K562 (cell line): Measurements from ENCODE around the gene FAM20C. TPM values are rescaled to one million over a fixed set of nuclear protein-coding genes. Genes with fewer than 3 reads are reported as not detected.

Experiments
- ATAC-seq: fragments of 200-7000 bp; cut with Tn5 transposase; 3 replicates; pipeline ENCODE4 v1.9.1; 2020; ENCODE audit warnings: moderate library complexity
- BruUV-seq: library from RNA; stranded (reverse); fragments of 400-500 nt; replicated peaks from 2 replicates; lab custom pipeline; 2021; lab: Mats Ljungman, UMichigan
- CTCF ChIA-PET: fragments of 300-600 bp; formaldehyde crosslinking; extraction: SDS; loops from one replicate; lab custom pipeline; 2021; ENCODE audit warnings: low intra/inter-chr PET ratio; lab: Yijun Ruan, JAX
- POLR2A ChIA-PET: fragments of 300-600, 350-650 bp; sonication (Branson Sonifier 250); formaldehyde crosslinking; extraction: SDS; loops from one replicate; lab custom pipeline; 2021; ENCODE audit warnings: antibody characterized with exemption, inconsistent platforms; lab: Yijun Ruan, JAX
- DNase-seq, 4 experiments: peaks; one replicate each; pipeline versions ENCODE4 v3.0.0 to v3.0.0-alpha.2; 2011 to 2018; ENCODE audit warnings: low spot score in 3 of 4, mixed read lengths in 3 of 4; ENCODE audit errors: extremely low read depth in 1 of 4
- FAIRE-seq: peaks from 2 replicates; lab custom pipeline; 2011; peaks lifted over from hg19 to GRCh38; lab: Jason Lieb, UNC
- H2AFZ ChIP-seq: 2 replicates; pipeline ENCODE4 v1.6.0; 2011; ENCODE audit warnings: low read depth, low read length, control low read depth, inconsistent platforms
- H3K27ac ChIP-seq: fragments of 200-600 bp; 3 replicates; pipeline ENCODE4 v1.8.0; 2011; ENCODE audit warnings: low read depth, mild to moderate bottlenecking, control low read depth, inconsistent platforms, low read length, moderate library complexity, mixed read lengths; ENCODE audit errors: extremely low read depth
- H3K27me3 ChIP-seq, 2 experiments: fragments of 300-600 bp in 1 of 2; 2 replicates in 1 of 2; 3 replicates in 1 of 2; pipeline versions ENCODE4 v1.6.0 to v1.8.0; 2011; ENCODE audit warnings: inconsistent platforms in 2 of 2, low read length in 2 of 2, mild to moderate bottlenecking in 1 of 2, mixed read lengths in 1 of 2, moderate library complexity in 1 of 2; ENCODE audit not compliant: control insufficient read depth in 2 of 2, insufficient read depth in 2 of 2
- H3K36me3 ChIP-seq: fragments of 300-600 bp; 3 replicates; pipeline ENCODE4 v1.8.0; 2011; ENCODE audit warnings: mild to moderate bottlenecking, low read length, inconsistent platforms; ENCODE audit not compliant: control insufficient read depth, insufficient read depth
- H3K4me1 ChIP-seq, 2 experiments: fragments of 200-600 bp in 1 of 2; replicated peaks in 1 of 2; 2 replicates in 1 of 2; 3 replicates in 1 of 2; pipeline versions ENCODE4 v1.5.1 to v1.8.0; 2011; ENCODE audit warnings: inconsistent platforms in 2 of 2, low read length in 2 of 2, mild to moderate bottlenecking in 1 of 2, mixed read lengths in 1 of 2, moderate library complexity in 1 of 2; ENCODE audit not compliant: control insufficient read depth in 2 of 2, insufficient read depth in 2 of 2
- H3K4me2 ChIP-seq: 2 replicates; pipeline ENCODE4 v1.6.1; 2011; ENCODE audit warnings: low read length, control low read depth, inconsistent platforms, mixed read lengths; ENCODE audit not compliant: insufficient read depth
- H3K4me3 ChIP-seq: fragments of 200-600 bp; sonication (generic), shearing (Covaris generic); 2 replicates; pipeline ENCODE4 v1.5.1; 2016; ENCODE audit warnings: control low read depth, inconsistent platforms
- H3K79me2 ChIP-seq: fragments of 200-600 bp; 3 replicates; pipeline ENCODE4 v1.8.0; 2011; ENCODE audit warnings: low read length, inconsistent platforms; ENCODE audit not compliant: control insufficient read depth, insufficient read depth
- H3K9ac ChIP-seq, 2 experiments: 2 replicates each; pipeline versions ENCODE4 v1.6.0 to v1.6.1; 2011; ENCODE audit warnings: low read depth in 2 of 2, low read length in 2 of 2, control low read depth in 1 of 2, inconsistent platforms in 1 of 2, mild to moderate bottlenecking in 1 of 2, mixed read lengths in 1 of 2; ENCODE audit not compliant: insufficient read depth in 1 of 2
- H3K9me1 ChIP-seq: one replicate; pipeline ENCODE4 v1.6.0; 2011; ENCODE audit warnings: inconsistent platforms, mild to moderate bottlenecking, low read length, moderate library complexity; ENCODE audit not compliant: control insufficient read depth, insufficient read depth
- H3K9me3 ChIP-seq: replicated peaks from 2 replicates; pipeline ENCODE4 v1.5.1; 2011; ENCODE audit warnings: low read depth, low read length, inconsistent platforms; ENCODE audit not compliant: control insufficient read depth, insufficient read depth
- H4K20me1 ChIP-seq: replicated peaks from 2 replicates; pipeline ENCODE4 v1.6.1; 2011; ENCODE audit warnings: low read length, inconsistent platforms, mixed read lengths; ENCODE audit not compliant: control insufficient read depth, insufficient read depth
- ARID1B ChIP-seq: fragments of 450-650 bp; IDR thresholded peaks from 2 replicates; pipeline ENCODE4 v1.6.1; 2016; ENCODE audit warnings: antibody characterized with exemption, mild to moderate bottlenecking, inconsistent platforms
- CBX5 ChIP-seq: IDR thresholded peaks from 2 replicates; pipeline ENCODE4 v1.6.1; 2014; ENCODE audit warnings: low read depth, borderline replicate concordance
- CHCHD3 ChIP-seq: fragments of 250-450 bp; sonication (Bioruptor Pico); IDR thresholded peaks from 2 replicates; pipeline ENCODE4 v2.1.2; 2022; ENCODE audit warnings: mild to moderate bottlenecking
- ESRRA ChIP-seq: fragments of 450-650 bp; IDR thresholded peaks from 2 replicates; pipeline ENCODE4 v1.6.1; 2014; ENCODE audit warnings: low read depth, mild to moderate bottlenecking, moderate library complexity, borderline replicate concordance
- ESRRB ChIP-seq: fragments of 250-450 bp; sonication (Bioruptor Pico); IDR thresholded peaks from 2 replicates; pipeline ENCODE4 v1.5.0; 2020; ENCODE audit warnings: mild to moderate bottlenecking, moderate library complexity, borderline replicate concordance
- HNRNPK ChIP-seq: fragments of 200-400 bp; formaldehyde crosslinking; IDR thresholded peaks from one replicate; pipeline ENCODE4 v1.6.1; 2018; ENCODE audit warnings: mild to moderate bottlenecking, low read depth, low read length; ENCODE audit not compliant: poor library complexity, severe bottlenecking
- KDM1A ChIP-seq, 2 experiments: fragments of 450-650 bp; IDR thresholded peaks; 2 replicates each; pipeline ENCODE4 v1.6.1; 2016; ENCODE audit warnings: mild to moderate bottlenecking in 2 of 2
- PRMT5 ChIP-seq: sonication (generic); formaldehyde crosslinking; IDR thresholded peaks from 2 replicates; pipeline ENCODE4 v1.5.0; 2020; ENCODE audit warnings: missing genetic modification reagents
- PYGO2 ChIP-seq: fragments of 450-650 bp; IDR thresholded peaks from 2 replicates; pipeline ENCODE4 v1.6.1; 2016; ENCODE audit warnings: mild to moderate bottlenecking, missing genetic modification characterization, moderate library complexity, missing compliant biosample characterization
- RCOR1 ChIP-seq, 2 experiments: IDR thresholded peaks; 2 replicates each; pipeline ENCODE4 v1.6.1; 2012; ENCODE audit warnings: low read depth in 2 of 2, low read length in 2 of 2, borderline replicate concordance in 1 of 2, improper control_type of control experiment in 1 of 2
- SAFB ChIP-seq: fragments of 200-400 bp; formaldehyde crosslinking; IDR thresholded peaks from 2 replicates; pipeline ENCODE4 v1.6.1; 2017; ENCODE audit warnings: low read depth, low read length, borderline replicate concordance
- SNAPC5 ChIP-seq: fragments of 250-450 bp; sonication (Bioruptor Pico); IDR thresholded peaks from 2 replicates; pipeline ENCODE4 v1.8.0; 2021; ENCODE audit warnings: moderate library complexity, mild to moderate bottlenecking, inconsistent platforms
- TAF9B ChIP-seq: fragments of 450-650 bp; IDR thresholded peaks from 2 replicates; pipeline ENCODE4 v1.6.1; 2018; ENCODE audit warnings: mild to moderate bottlenecking; ENCODE audit not compliant: partially characterized antibody
- TGIF2 ChIP-seq: sonication (generic); formaldehyde crosslinking; IDR thresholded peaks from 2 replicates; pipeline ENCODE4 v1.8.1; 2022; ENCODE audit warnings: mild to moderate bottlenecking, missing genetic modification reagents, moderate library complexity
- TOE1 ChIP-seq, 2 experiments: fragments of 450-650 bp in 1 of 2; sonication (generic) in 1 of 2; formaldehyde crosslinking in 1 of 2; IDR thresholded peaks; 2 replicates each; pipeline versions ENCODE4 v1.7.1 to v1.8.0; 2016 to 2022; ENCODE audit warnings: borderline replicate concordance in 2 of 2, mild to moderate bottlenecking in 2 of 2, antibody characterized with exemption in 1 of 2, inconsistent platforms in 1 of 2, low read depth in 1 of 2, missing genetic modification reagents in 1 of 2, moderate library complexity in 1 of 2
- XRCC3 ChIP-seq: fragments of 450-650 bp; IDR thresholded peaks from 2 replicates; pipeline ENCODE4 v1.6.1; 2017; ENCODE audit warnings: mild to moderate bottlenecking, moderate library complexity
- ZNF124 ChIP-seq: sonication (generic); formaldehyde crosslinking; IDR thresholded peaks from 2 replicates; pipeline ENCODE4 v1.8.1; 2022; ENCODE audit warnings: missing genetic modification reagents
- ZNF551 ChIP-seq: fragments of 250-450 bp; sonication (Bioruptor Pico); IDR thresholded peaks from 2 replicates; pipeline ENCODE4 v1.5.0; 2021; ENCODE audit warnings: mild to moderate bottlenecking, moderate library complexity
- ZNF586 ChIP-seq: fragments of 450-650 bp; formaldehyde crosslinking; conservative IDR thresholded peaks from 2 replicates; pipeline ENCODE4 v1.4.0; 2020; ENCODE audit warnings: mild to moderate bottlenecking, moderate library complexity
- ZNF644 ChIP-seq: fragments of 200-800 bp; sonication (Bioruptor generic); IDR thresholded peaks from 2 replicates; pipeline ENCODE4 v1.6.1; 2016; ENCODE audit warnings: low read depth, missing genetic modification characterization, missing compliant biosample characterization
- ZNF699 ChIP-seq: fragments of 250-450 bp; sonication (Bioruptor Pico); IDR thresholded peaks from 2 replicates; pipeline ENCODE4 v1.8.0; 2021; ENCODE audit warnings: mild to moderate bottlenecking, moderate library complexity; ENCODE audit not compliant: insufficient replicate concordance
- ZNF740 ChIP-seq, 3 experiments: fragments of 200-800 bp in 1 of 3; sonication (Bioruptor generic) in 1 of 3; sonication (generic) in 1 of 3; formaldehyde crosslinking in 1 of 3; IDR thresholded peaks; 2 replicates each; pipeline versions ENCODE4 v1.6.1 to v1.8.0; 2016 to 2022; ENCODE audit warnings: mild to moderate bottlenecking in 2 of 3, missing compliant biosample characterization in 2 of 3, missing genetic modification characterization in 2 of 3, missing genetic modification reagents in 1 of 3
- WGBS: fragments of 100-300 bp; shearing (Covaris generic); methylation state at CpG from one replicate; pipeline ENCODE4 v1.1.6; 2016; ENCODE audit warnings: low coverage, mixed read lengths; ENCODE audit not compliant: insufficient coverage; ENCODE audit errors: missing lambda C conversion rate; 5-methylcytosine and 5-hydroxymethylcytosine counted together
- in situ Hi-C: fragments of 300-500 bp; cut with MboI; formaldehyde crosslinking; loops from 4 replicates; pipeline ENCODE4 v1.15.0; 2018; ENCODE audit warnings: inconsistent platforms, mixed read lengths
- intact Hi-C: fragments of 100-400 bp; cut with micrococcal nuclease; formaldehyde crosslinking; loops from 2 replicates; pipeline ENCODE4 v1.14.2; 2022
- polyA plus RNA-seq, 8 experiments: library from polyadenylated mRNA; depleted of rRNA in 4 of 8; stranded (reverse) in 5 of 8; unstranded in 3 of 8; fragments of >200 nt; fragmentation: Nextera tagmentation in 2 of 8; fragmentation: Illumina TruSeq in 1 of 8; extraction: Ambion mirVana in 2 of 8; extraction: Trizol in 1 of 8; gene quantifications; 2 replicates each; pipeline versions ENCODE4 v1.2.1 to v1.2.3, GENCODE V29; 2011 to 2014; ENCODE audit warnings: inconsistent platforms in 1 of 8, missing spikeins in 1 of 8
- total RNA-seq, 7 experiments: library from RNA; depleted of rRNA in 6 of 7; stranded (reverse); fragments of >200 nt in 6 of 7; fragmentation: Illumina TruSeq in 2 of 7; extraction: Trizol in 2 of 7; gene quantifications; 2 replicates each; pipeline versions ENCODE4 v1.2.1 to v1.2.3, GENCODE V29; 2011 to 2021; ENCODE audit warnings: low replicate concordance in 1 of 7

FAM20C gene
- total and polyA plus RNA-seq, 9 of the 15 experiments (the other 6 are each of a cell fraction or from before 2014, with no cell fraction given), result 0.09 TPM; not detected in 8

GRCh38 chr7:274266-274665, 81.9 kb downstream of the FAM20C start (continued):
- TF ChIP-seq ARID1B (no peak), CHCHD3 (CRISPR knock-in tag) (no peak), ESRRB (CRISPR knock-in tag) (no peak), KDM1A (IDR thresholded peaks at IDR 0.05) (no peak), ZNF644 (tag) (no peak)

GRCh38 chr7:276230-276835, 84.0 kb downstream of the FAM20C start:
- in situ Hi-C loops, result no loop called here
- no peak for FAIRE-seq

More at GRCh38 chr7:276230-276835, 84.0 kb downstream of the FAM20C start:
- Histone ChIP-seq H4K20me1 (no peaks in the 10 kb centered on the region), H3K27ac (no peak overlapping the region), H3K9me3 (peaks cover 2% of the 10 kb centered on the region; the same call in 1 of the 2 replicates), H3K4me3 (no peak overlapping the region), H3K4me2 (no peak overlapping the region), H3K36me3 (no peaks in the 10 kb centered on the region), H3K9ac (no peak overlapping the region), H2AFZ (no peak overlapping the region), H3K9me1 (no peaks in the 10 kb centered on the region), H3K27me3 (peaks cover 0 to 22% of the 10 kb centered on the region in 2 experiments; a peak in 3 of 5 replicates), H3K4me1 (no peaks in the 10 kb centered on the region), H3K79me2 (no peaks in the 10 kb centered on the region)
- TF ChIP-seq SAFB (no peak), ZNF586 (CRISPR knock-in tag) (no peak), PRMT5 (no peak), TOE1 (IDR thresholded peaks at IDR 0.05; ENCODE audit: borderline replicate concordance) (no peak), TOE1 (CRISPR knock-in tag; IDR thresholded peaks at IDR 0.05; ENCODE audit: borderline replicate concordance, low read depth) (no peak), TGIF2 (no peak), ZNF740 (CRISPR knock-in tag; IDR thresholded peaks at IDR 0.05) (no peak), ZNF740 (tag; IDR thresholded peaks at IDR 0.05) (no peak), SNAPC5 (CRISPR knock-in tag) (no peak), HNRNPK (no peak), TAF9B (no peak), RCOR1 (IDR thresholded peaks at IDR 0.05; ENCODE audit: borderline replicate concordance in 1 of 2, low read depth in 2 of 2, low read length in 2 of 2) (no peak), PYGO2 (no peak), ESRRA (no peak), ZNF551 (CRISPR knock-in tag) (no peak), XRCC3 (no peak), CBX5 (no peak), ZNF699 (CRISPR knock-in tag) (no peak), ZNF124 (CRISPR knock-in tag) (no peak)
- under 1% methylated on average over 9 of the region's 10 CpGs for WGBS
- CTCF ChIA-PET, result no interaction called here
- no TSS peak for BruUV-seq
- POLR2A ChIA-PET, result no interaction called here
- ATAC-seq (no peak), DNase-seq (no peak)
- intact Hi-C loops, result no loop called here
